ENCODE data around the gene CLMN. TPM values are rescaled to one million over a fixed set of nuclear protein-coding genes. Genes with fewer than 3 reads are reported as not detected.
"Not testable (repeated sequence)": the region's sequence is repeated elsewhere in the genome, so short reads cannot be mapped to it uniquely, and the experiment has no call there.

The CLMN gene
- total RNA-seq, 1 donor from 2014 or later: 6.0 TPM

DNA sequence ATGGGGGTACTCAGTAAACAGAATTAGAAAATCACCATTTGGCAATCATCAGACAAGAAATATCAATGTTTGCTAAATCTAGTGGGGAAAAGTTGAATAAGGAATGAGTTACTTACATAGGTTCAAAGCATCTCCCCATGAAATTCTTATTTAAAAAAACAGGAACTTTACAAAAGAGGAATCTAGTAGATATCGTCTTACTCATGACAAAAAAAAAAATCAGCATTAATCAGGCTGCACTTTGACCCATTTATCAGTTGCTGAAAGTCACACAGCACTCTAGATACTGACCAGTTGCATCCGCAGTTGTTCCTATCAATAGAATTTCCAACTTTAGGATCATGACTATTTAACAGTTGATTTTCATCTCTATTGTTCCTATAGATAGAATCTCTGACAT is 156.6 kb downstream of the CLMN start:
- DNase-seq (ENCODE audit: low spot score): no peak
- intact Hi-C loops (cut with DNase I): no loop called here

DNA sequence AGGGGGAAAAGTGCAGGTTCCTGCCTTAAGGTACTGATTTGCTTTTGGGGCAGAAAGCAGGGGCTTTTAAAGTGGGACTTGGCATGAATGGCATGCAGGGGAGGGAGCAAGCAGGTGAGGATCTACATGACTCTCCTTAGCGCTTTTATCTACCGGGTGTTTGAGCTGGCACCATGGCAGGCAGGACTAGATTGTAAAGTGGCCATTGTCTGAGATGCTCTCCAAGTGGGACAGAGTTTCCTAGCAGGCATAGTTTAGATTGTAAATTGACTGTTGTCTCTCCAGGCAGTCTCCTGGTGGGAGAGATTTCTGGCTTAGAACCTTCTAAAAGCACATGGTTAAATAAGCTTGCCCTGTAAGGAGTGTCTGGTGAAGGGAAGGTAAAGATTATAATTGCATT is 157.1 kb downstream of the CLMN start:
- intact Hi-C loops (cut with DNase I): no loop called here
- DNase-seq (ENCODE audit: low spot score): no peak

DNA sequence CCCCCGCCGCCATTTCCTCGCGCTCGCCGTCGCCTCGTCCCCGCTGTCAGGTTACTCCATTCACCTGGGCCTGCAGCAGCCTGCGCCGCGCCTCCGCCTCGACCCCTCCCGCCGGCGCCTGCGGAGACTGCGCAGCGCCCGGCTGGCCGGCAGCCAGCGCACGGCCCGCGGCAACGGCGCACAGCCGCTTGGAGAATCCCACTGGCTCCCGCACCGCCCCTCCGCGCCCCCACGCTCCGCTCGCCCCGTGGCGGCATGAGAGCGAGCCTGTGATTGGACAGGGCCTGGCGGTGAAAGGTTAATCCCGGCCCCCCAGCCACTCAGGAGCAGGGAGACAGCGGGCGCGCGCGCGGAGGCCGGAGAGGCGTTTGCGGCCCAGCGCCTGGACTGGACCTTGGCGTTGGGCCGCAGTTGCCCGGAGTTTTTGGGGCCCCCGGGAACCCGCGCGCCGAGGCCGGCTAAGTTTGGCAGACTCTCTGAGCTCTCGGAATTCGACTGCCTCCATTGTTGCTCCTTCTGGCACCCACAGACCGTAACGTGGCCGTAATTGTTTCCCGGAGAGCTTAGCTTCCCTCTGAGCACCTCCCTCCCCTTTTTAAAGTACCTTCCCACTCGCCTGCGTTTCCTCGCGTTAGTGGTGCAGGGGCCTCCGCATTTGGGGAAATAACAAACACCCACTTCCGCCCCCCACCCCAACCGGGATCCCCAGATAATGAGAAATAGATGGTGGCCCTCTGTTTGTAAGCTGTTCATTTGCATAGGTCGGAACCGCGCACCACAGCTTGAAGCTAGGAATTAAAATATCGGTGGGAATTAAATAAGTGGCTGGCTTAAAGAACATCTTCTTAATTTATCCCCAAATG is 162.2 kb downstream of the CLMN start, which contains the start of gene DICER1:
TSS of gene DICER1 (minus strand) at position 203 of the 863 bp plus-strand sequence. CDS start 24,071 bp downstream, outside the sequence.
- intact Hi-C loops (cut with DNase I): no loop called here
- DNase-seq (ENCODE audit: low spot score): peak; percentile 99

DNA sequence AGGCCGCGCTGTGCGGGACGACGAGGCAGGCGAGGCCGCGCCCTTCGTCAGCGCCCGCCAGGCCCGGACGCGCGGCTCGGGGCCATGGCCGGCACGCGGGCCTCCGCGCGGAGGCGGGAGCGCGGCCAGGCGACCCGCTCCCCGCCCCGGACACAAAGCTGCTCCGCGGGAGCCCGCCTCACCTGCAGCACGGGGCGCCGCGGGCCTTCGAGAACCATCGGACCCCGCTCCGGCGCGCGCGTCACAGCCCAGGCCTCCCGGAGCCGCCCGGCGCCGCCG is 162.7 kb downstream of the CLMN start:
- no peak for DNase-seq (ENCODE audit: low spot score)
- intact Hi-C loops (cut with DNase I): no loop called here

DNA sequence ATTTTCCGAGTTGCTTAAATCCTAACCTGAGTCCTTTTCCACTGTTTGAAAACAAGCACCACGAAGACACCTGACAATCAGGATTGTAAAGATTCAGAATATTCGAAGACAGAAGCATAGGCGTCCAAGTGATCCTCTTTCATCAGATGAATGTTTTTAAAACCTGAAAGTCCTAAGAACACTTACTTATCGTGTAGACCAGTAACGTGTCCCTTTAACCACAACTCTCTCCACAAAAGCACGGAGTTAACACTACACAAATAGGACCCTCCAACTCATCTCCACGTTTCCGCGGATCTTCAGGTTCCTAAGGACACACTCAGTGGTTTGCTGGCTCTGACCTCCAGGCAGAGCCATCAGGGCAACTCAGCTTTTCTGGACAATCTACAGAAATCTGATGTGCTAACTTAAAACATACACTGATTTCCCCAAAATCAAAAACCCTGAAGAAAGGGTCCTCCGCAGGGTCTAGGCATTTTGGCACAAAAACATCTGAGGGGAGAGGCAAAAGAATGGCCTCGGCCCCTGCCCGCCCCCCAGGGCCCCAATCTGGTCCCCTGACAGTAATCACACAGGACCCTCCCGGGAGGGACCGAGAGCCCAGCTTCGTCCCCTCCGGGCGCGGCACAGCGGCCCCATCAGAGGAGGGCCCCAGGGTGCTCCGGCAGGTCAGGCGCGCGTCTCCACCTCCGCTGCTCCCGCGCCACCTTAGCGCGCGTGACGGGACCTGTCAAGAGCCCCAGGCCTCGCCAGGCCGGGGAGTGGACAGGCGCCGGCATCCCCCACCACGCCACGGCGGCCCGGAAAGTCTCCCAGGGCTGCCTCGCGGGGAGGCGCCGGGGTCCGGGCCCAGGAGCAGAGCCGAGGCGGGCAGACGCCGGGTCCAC is 163.3 kb downstream of the CLMN start:
- DNase-seq (ENCODE audit: low spot score): peak; percentile 80
- intact Hi-C loops (cut with DNase I): no loop called here

DNA sequence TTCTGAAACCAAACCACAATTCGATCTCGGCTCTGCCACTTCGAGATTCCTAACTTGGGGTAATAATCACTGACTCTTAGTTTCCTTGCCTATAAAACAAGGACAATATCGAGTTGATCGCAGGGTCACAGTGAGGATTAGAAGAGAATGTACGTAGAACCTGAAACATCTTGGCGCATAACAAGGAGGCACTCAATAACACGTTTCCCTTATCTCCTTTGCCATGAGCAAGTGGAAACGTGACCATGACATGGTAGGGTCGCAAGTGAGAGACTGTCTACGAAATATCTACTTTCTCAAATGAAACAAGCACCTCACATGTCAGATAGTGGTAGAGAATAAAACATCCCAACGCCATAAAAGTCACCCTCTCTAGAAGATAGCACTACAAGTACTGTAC is 164.7 kb downstream of the CLMN start:
- intact Hi-C loops (cut with DNase I): no loop called here
- DNase-seq (ENCODE audit: low spot score): no peak

DNA sequence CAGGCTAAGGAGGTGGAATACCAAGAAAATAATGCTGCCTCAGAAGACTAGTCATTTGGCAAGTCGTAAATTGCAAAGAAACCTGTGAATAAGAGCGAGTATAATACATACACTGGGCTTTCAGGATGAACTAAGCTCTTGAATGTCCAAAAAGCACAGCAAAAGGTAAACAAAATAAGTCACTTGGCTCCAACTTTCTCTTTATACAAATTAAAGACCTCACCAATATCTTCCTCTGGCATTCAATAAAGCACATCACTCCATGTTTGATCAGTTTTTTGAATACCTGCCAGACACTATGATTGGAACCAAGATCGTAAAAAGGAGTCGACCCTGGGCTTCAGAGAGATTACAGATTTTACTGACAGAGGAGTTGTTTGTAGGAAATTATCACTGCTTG is 165.8 kb downstream of the CLMN start:
- DNase-seq (ENCODE audit: low spot score): no peak
- intact Hi-C loops (cut with DNase I): no loop called here

DNA sequence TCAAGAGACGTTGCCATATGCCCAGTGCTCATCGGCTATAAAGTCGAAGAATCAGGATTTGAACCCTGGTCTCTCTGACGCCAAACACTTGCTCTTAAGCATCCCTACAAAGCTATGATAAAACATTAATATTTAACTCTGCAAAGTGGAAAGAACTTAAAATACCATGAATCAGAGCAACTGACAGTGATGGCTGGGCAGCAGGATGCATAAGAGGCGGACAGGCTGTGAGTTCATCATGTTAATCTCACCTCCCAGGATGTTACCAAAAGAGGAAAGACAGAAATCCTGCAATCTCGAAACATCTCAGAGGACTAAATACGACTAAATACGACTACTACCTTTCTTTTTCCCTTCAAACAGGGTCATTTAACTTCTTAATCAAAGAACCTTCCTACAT is 168.1 kb downstream of the CLMN start:
- intact Hi-C loops (cut with DNase I): no loop called here
- DNase-seq (ENCODE audit: low spot score): no peak

DNA sequence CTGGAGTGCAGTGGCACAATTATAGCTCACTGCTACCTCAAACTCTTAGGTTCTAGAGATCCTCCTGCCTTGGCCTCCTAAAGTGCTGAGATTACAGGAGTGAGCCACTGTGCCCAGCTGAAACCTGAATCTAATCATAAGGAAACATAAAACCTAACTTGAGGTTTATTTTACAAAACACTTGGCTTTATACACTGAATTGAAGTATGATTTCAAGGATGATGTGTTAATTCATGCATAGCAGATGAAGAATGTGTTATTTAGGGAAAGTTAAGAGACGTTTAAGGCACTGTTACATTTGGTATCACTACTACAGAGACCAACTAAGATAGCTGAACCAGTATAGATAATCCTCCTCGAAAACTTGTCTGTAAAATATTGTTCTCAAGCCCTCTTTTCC is 168.8 kb downstream of the CLMN start:
- intact Hi-C loops (cut with DNase I): no loop called here
- no peak for DNase-seq (ENCODE audit: low spot score)

DNA sequence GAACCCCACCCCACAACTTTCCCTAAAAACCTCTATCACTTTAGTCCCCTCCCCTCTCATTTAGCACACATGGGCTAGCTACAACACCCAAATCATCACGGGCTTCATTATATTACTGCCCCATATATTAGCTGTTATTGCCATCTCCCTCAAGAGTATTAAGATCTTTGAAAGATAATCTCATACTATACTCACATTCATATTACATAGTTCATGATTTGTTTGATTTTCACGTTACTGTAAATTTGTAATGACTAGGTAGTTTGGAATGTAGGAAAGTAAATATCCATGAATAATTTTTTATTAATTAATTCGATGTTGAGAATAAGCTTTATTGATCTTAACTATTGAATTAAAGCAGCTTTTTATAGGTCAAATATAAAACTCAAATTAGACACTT is 170.3 kb downstream of the CLMN start:
- no peak for DNase-seq (ENCODE audit: low spot score)
- intact Hi-C loops (cut with DNase I): no loop called here

DNA sequence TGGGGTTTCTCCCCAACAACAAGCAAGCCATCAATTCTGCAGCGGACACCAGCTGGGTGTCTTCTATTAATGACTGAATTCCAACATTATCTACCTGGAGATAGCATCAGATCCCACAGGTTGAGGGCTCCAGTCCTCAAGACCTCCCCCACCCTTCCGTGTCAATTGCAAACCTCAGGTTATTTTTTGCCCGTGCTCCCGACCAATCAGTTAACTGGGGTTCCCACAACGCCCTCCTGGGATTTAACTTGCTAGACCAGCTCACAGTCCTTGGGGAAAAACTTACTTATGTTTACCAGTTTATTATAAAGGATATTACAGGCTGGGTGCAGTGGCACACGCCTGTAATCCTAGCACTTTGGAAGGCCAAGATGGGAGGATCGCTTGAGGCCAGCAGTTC is 172.1 kb downstream of the CLMN start:
- intact Hi-C loops (cut with DNase I): no loop called here
- DNase-seq (ENCODE audit: low spot score): no peak

DNA sequence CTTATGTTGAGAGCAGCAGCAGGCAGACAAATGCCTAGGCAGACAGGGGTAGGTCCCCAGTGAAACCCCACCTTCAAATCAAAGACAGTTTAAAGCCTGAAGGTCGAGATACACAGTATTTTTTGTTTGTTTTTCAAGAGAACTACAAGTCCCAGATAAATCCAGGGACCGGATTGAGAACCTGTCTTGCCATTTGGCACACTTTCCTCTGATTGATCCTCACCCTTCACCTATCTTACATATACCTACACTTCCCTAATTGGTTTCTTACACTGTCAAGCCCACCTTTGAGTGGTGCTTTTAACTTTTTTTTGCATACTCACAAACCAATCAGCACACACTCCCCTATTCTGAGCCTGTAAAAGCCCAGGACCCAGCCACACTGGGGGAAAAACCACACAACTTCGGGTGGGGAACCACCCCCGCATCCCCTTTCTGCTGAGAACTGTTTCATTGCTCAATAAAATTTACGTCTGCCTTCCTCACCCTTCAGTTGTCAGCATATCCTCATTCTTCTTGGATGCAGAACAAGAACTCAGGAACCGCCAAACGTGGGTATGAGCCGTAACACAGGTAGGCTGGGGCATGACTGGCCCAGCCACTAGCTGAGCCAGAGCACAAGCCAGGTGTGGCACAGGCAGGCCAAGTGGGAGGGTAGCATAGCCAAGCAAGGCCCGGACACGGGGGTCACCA is 173.5 kb downstream of the CLMN start:
- DNase-seq (ENCODE audit: low spot score): no peak
- intact Hi-C loops (cut with DNase I): no loop called here

DNA sequence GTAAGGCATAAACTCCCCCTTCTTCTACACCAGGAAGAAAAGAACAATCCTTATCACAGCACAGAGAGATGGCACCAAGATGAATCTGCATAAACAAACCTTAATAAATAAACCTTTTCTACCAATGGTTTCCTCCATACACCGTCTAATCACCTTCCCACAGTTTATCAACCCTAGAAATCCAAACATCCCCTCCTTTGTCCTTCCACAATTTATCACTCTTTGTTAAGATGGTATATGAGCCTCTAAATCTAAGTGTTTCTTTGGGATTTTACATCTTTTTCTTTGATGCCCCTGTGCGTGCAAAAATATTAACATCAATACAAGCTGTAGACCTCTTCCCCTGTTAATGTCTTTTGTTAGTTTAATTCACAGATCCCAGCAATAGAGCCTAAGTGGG is 174.9 kb downstream of the CLMN start:
- DNase-seq (ENCODE audit: low spot score): no peak
- intact Hi-C loops (cut with DNase I): no loop called here

DNA sequence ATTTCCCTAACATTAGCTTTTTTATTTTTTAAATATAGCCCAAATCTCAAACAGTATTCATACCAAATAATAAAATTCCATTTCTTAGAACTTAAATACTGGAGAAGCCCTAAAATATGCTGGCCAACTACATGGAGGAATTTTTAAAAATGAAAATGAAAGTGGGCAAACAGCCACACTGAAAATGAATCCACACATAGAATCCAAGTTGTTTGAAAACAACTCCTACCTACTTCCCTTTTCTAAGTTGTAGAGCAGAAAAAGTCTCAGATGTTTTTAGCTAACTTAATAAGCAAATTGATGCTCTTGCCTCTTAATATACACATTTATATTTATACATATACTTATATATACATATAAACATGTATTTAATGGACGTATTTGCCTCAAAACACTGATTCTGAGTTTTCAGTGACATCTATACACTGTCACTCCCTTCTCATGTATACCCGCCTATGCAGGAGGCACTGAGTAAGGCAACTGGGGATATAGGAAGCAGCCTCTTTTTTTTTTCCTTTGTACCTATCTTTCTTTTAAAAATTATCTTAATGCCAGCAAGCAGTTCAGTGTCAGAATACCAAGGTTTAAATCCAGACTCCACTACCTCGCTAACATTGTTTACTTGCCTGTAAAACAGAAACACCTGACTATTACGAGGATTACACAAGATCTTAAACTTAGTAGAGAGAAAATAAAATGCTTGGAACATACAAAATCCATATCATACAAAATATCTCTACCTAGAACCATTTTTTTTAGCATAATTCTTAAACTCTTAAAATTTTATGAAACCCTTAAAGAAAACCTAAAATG is 175.7 kb downstream of the CLMN start:
- intact Hi-C loops (cut with DNase I): no loop called here

DNA sequence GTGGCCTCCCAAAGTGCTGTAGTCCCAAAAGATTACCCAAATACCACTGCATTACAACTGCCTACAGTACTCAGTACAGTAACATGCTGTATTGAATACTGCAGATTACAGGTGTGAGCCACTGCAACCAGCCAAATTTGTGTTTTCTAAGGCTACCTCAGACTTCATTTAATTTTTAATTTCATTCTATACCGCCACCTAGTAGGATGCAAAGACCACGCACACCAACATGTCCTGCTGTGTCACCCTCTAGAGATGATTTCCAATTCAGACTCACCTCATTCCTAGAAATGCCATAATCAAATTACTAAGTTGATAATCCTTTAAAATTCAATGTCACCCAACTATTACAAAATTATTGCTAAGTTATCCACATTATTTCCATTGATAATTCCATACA is 177.5 kb downstream of the CLMN start:
- DNase-seq (ENCODE audit: low spot score): no peak
- intact Hi-C loops (cut with DNase I): no loop called here

More for the DNA sequence above, 175.7 kb downstream of the CLMN start:
- no peak for DNase-seq (ENCODE audit: low spot score)

DNA sequence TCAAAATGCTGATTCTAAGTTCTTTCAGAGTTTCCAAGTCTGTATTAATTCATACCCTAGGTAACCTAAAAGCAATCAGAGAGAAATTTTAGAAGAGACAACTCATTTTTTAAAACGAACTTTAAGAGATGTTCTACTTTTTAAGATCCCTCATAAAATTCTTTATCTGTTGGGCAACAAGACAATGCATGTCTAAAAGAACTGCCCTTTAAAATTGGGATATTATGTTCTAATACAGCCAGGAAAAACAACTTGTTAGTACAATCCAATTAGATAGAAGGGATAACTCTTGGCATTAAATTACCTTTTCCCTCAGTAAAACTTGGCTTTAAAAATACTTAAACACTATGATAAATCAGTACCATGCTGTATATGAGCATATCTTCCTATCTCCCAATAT is 178.0 kb downstream of the CLMN start:
- no peak for DNase-seq (ENCODE audit: low spot score)
- intact Hi-C loops (cut with DNase I): no loop called here

DNA sequence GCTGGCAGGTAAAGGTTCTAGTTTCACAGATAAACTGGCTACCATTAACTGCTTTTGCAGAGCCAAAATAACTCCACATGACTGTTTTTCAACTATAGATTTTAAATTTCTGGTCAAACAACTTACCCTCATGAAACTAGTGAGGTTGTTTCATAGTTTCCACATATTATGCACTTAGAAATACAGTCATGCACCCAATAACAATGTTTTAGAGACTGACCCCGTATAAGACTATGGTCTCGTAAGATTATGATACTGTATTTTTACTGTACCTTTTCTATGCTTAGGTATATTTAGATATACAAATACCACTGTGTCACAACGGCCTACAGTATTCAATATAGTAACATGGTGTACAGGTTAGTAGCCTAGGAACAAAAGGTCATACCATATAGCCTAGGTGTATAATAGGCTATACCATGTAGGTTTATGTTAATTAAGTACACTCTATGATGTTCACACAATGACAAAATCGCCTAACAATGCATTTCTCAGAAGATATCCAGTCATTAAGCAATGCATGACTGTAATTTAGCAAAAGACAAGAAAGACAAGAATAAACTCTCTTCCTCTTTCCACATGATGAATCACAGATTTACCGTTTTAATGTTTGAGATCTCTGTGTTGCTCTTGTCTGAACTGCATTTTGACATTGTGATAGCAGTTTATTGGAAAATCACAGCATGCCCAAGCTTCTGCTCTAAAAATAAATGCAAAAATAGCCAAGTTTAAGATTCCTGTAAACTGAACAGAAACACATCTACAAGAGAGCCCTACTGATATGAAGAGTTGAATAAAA is 179.4 kb downstream of the CLMN start:
- intact Hi-C loops (cut with DNase I): no loop called here
- no peak for DNase-seq (ENCODE audit: low spot score)

DNA sequence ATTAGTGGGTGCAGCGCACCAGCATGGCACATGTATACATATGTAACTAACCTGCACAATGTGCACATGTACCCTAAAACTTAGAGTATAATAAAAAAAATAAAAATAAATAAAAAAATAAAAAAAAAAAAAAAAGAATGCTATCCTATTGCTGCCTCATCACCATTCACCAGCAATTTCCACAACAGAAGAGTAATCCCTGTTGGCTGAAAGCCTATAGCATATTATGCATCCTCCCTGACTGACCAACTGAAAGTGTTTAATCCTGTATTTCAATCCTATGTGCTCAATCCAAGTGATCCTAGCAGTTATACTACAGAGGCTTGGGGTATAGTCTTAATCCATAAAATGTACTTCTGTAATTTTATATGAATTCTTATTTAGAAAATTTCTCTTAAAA is 180.8 kb downstream of the CLMN start:
- intact Hi-C loops (cut with DNase I): no loop called here
- no peak for DNase-seq (ENCODE audit: low spot score)

DNA sequence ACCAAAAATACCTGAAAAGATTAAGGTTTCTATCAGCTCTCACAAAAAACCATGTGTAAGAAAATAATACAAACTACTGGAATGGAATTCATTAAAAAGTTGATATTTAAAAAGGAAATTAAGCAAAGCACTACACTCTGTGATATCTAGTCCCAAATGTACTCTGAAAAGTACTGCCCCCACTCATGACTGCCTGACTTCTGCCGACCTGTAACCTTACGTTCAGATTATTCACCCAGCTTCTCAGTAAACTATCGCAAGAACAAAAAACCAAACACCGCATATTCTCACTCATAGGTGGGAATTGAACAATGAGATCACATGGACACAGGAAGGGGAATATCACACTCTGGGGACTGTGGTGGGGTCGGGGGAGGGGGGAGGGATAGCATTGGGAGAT is 181.3 kb downstream of the CLMN start:
- DNase-seq (ENCODE audit: low spot score); intact Hi-C loops (cut with DNase I): not testable (repeated sequence)
